ENCODE results near the gene ANK2. TPM values are rescaled to one million over a fixed set of nuclear protein-coding genes. Genes with fewer than 3 reads are reported as not detected.

Gene ANK2
- total RNA-seq, 2 donors from 2014 or later: 3.5 to 26.0 TPM

DNA sequence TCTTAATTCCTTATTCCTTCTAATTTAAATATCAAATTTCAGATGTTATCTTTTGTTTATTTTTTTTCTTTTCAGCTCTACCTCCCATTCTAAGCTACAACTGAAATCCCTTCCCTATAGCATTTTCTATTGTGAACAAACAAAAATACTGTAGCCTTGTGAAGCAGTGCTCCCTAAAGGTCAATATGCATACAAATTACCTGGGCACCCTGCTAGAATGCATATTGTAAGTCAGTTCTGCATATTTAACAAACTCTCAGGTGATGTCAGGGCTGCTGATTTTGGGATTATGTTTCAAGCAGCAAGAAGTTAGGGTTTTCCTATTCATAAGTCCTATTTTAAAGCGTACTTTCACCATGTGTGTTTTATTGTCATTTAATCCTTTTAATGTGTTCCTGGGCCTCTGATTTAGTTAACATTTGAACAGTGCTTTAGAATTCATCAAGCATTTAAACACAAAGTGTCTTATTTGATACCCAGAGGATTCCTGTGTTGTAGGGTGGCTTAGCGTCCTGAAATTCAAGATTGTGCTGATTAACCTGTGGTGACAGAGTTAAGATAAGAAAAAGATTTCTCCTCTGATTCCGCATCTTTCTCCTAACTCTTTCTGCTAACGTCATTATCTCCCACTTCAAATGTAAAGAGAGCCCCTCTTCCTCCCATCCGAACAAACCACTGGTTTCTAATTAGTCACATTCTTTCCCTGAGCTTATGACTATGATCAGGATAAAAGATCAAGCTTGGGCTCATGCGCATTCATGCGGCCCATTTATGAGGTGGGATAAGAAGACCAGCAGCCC lies 221.3 kb downstream of the ANK2 start:
- H3K36me3 ChIP-seq: no peaks in the 10 kb centered on the region
- no peak overlapping the region for H3K4me3 ChIP-seq
- TF ChIP-seq POLR2AphosphoS5 (IDR thresholded peaks at IDR 0.05) (no peak), POLR2A (IDR thresholded peaks at IDR 0.05) (no peak)
- TF ChIP-seq, protein P1, sequence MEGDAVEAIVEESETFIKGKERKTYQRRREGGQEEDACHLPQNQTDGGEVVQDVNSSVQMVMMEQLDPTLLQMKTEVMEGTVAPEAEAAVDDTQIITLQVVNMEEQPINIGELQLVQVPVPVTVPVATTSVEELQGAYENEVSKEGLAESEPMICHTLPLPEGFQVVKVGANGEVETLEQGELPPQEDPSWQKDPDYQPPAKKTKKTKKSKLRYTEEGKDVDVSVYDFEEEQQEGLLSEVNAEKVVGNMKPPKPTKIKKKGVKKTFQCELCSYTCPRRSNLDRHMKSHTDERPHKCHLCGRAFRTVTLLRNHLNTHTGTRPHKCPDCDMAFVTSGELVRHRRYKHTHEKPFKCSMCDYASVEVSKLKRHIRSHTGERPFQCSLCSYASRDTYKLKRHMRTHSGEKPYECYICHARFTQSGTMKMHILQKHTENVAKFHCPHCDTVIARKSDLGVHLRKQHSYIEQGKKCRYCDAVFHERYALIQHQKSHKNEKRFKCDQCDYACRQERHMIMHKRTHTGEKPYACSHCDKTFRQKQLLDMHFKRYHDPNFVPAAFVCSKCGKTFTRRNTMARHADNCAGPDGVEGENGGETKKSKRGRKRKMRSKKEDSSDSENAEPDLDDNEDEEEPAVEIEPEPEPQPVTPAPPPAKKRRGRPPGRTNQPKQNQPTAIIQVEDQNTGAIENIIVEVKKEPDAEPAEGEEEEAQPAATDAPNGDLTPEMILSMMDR (IDR thresholded peaks at IDR 0.05): no peak
- no peak for DNase-seq (ENCODE audit: low spot score)
- no peaks in the 10 kb centered on the region for H3K27me3 ChIP-seq (replicated peaks; ENCODE audit: insufficient read depth)
- intact Hi-C loops (cut with DNase I): no loop called here
- no peaks in the 10 kb centered on the region for H3K9me3 ChIP-seq
- WGBS: 86% methylated on average over 7 of the region's 7 CpGs
- no peak overlapping the region for H3K27ac ChIP-seq
- no peaks in the 10 kb centered on the region for H3K4me1 ChIP-seq (replicated peaks)

- TF ChIP-seq POLR2AphosphoS5 (IDR thresholded peaks at IDR 0.05) (no peak), POLR2A (IDR thresholded peaks at IDR 0.05) (no peak)
- TF ChIP-seq, protein P1 (IDR thresholded peaks at IDR 0.05): no peak
- H3K9me3 ChIP-seq: no peaks in the 10 kb centered on the region
- no peaks in the 10 kb centered on the region for H3K4me1 ChIP-seq (replicated peaks)
- H3K4me3 ChIP-seq: no peak overlapping the region
- no peak for DNase-seq (ENCODE audit: low spot score)
- H3K27me3 ChIP-seq (replicated peaks; ENCODE audit: insufficient read depth): no peaks in the 10 kb centered on the region
- H3K27ac ChIP-seq: no peak overlapping the region
- intact Hi-C loops (cut with DNase I): no loop called here
- H3K36me3 ChIP-seq: no peaks in the 10 kb centered on the region
Observed at GRCh38 chr4:113272523-113272922, 223.1 kb downstream of the ANK2 start.

DNA sequence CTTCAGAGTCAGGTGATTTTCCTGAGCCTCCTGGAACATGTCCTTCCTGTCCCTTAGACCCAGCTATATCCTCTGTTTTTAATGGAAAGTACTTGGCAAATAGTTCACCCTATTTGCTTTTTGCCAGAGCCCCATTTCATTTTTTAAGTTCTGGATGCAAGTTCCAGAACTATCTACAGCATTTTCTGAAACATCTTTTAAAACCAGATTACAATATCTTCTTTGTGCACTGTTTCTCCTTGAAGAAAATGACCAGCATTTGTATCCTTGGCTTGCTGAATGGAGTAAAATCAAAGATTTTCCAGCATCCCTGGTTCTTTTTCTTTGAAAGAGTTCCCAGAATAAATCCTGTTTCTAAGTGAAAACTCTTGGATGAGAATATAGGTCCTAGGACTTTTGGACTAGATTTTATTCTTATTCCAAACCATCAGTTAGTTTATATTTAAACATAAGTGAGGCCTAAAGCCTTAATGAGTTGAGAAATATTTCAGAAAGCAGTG lies 224.3 kb downstream of the ANK2 start:
- intact Hi-C loops (cut with DNase I): no loop called here

GRCh38 chr4:113276464-113277170 lies 227.2 kb downstream of the ANK2 start:
- Histone ChIP-seq H3K9me3 (no peaks in the 10 kb centered on the region), H3K36me3 (no peaks in the 10 kb centered on the region), H3K4me3 (no peak overlapping the region), H3K4me1 (replicated peaks) (no peaks in the 10 kb centered on the region), H3K27me3 (replicated peaks; ENCODE audit: insufficient read depth) (no peaks in the 10 kb centered on the region), H3K27ac (no peak overlapping the region)
- DNase-seq (ENCODE audit: low spot score): no peak
- TF ChIP-seq, protein P1 (IDR thresholded peaks at IDR 0.05): no peak
- no peak for TF ChIP-seq POLR2AphosphoS5 (IDR thresholded peaks at IDR 0.05)
- intact Hi-C loops (cut with DNase I): no loop called here
- WGBS: 61% methylated on average over 7 of the region's 7 CpGs

More for the DNA sequence above, 224.3 kb downstream of the ANK2 start:
- Histone ChIP-seq H3K27me3 (replicated peaks; ENCODE audit: insufficient read depth) (no peaks in the 10 kb centered on the region), H3K4me1 (replicated peaks) (no peaks in the 10 kb centered on the region), H3K36me3 (no peaks in the 10 kb centered on the region), H3K9me3 (no peaks in the 10 kb centered on the region), H3K27ac (no peak overlapping the region), H3K4me3 (no peak overlapping the region)
- DNase-seq (ENCODE audit: low spot score): no peak
- TF ChIP-seq POLR2AphosphoS5 (IDR thresholded peaks at IDR 0.05) (no peak), POLR2A (IDR thresholded peaks at IDR 0.05) (no peak)
- TF ChIP-seq, protein P1 (IDR thresholded peaks at IDR 0.05): no peak
